Neuronal stem cell (in vitro differentiated cells): Measurements from ENCODE around the gene GRID2IP.

Experiments used
- DNase-seq: peaks from one replicate; pipeline ENCODE4 v3.0.0-alpha.2; 2013; ENCODE audit warnings: low spot score
- H2AFZ ChIP-seq: one replicate; pipeline ENCODE4 v1.6.1; 2013; ENCODE audit warnings: mild to moderate bottlenecking, low read length, inconsistent platforms
- H2AK5ac ChIP-seq: 2 replicates; pipeline ENCODE4 v1.6.1; 2013; ENCODE audit warnings: low read depth, mild to moderate bottlenecking, inconsistent platforms, low read length, moderate library complexity, mixed read lengths
- H2BK120ac ChIP-seq: 2 replicates; pipeline ENCODE4 v1.6.1; 2013; ENCODE audit warnings: low read depth, mild to moderate bottlenecking, inconsistent platforms, low read length, moderate library complexity, mixed read lengths
- H2BK12ac ChIP-seq: one replicate; pipeline ENCODE4 v1.6.1; 2013; ENCODE audit warnings: low read length, inconsistent platforms
- H2BK15ac ChIP-seq: 2 replicates; pipeline ENCODE4 v1.6.1; 2013; ENCODE audit warnings: mild to moderate bottlenecking, low read length, inconsistent platforms, mixed read lengths
- H2BK5ac ChIP-seq: one replicate; pipeline ENCODE4 v1.6.1; 2013; ENCODE audit warnings: inconsistent platforms, mild to moderate bottlenecking, low read length, moderate library complexity
- H3K14ac ChIP-seq: one replicate; pipeline ENCODE4 v1.6.1; 2013; ENCODE audit warnings: low read length, inconsistent platforms
- H3K18ac ChIP-seq: 2 replicates; pipeline ENCODE4 v1.6.1; 2013; ENCODE audit warnings: low read length, inconsistent platforms
- H3K23ac ChIP-seq: 2 replicates; pipeline ENCODE4 v1.6.1; 2013; ENCODE audit warnings: low read depth, mild to moderate bottlenecking, mixed read lengths, low read length, inconsistent platforms; ENCODE audit not compliant: poor library complexity
- H3K27ac ChIP-seq: replicated peaks from 3 replicates; pipeline ENCODE4 v1.5.1; 2013; ENCODE audit warnings: low read length, inconsistent platforms
- H3K27me3 ChIP-seq, 3 experiments: 2 replicates each; pipeline ENCODE4 v1.6.1; 2013; ENCODE audit warnings: low read length in 3 of 3, mild to moderate bottlenecking in 2 of 3, inconsistent platforms in 1 of 3, low read depth in 1 of 3, mixed read lengths in 1 of 3, moderate library complexity in 1 of 3; ENCODE audit not compliant: control insufficient read depth in 3 of 3, insufficient read depth in 3 of 3
- H3K36me3 ChIP-seq, 2 donors: replicated peaks in 1 of 2; 2 replicates each; pipeline ENCODE4 v1.6.1; 2013; ENCODE audit warnings: low read length in 2 of 2; ENCODE audit not compliant: control insufficient read depth in 2 of 2, insufficient read depth in 2 of 2
- H3K4ac ChIP-seq: 2 replicates; pipeline ENCODE4 v1.6.1; 2013; ENCODE audit warnings: inconsistent platforms, mild to moderate bottlenecking, low read length, moderate library complexity
- H3K4me1 ChIP-seq, 2 donors: 1 replicate in 1 of 2; 2 replicates in 1 of 2; pipeline ENCODE4 v1.6.1; 2013; ENCODE audit warnings: low read length in 2 of 2, low read depth in 1 of 2; ENCODE audit not compliant: control insufficient read depth in 2 of 2, insufficient read depth in 1 of 2
- H3K4me2 ChIP-seq: one replicate; pipeline ENCODE4 v1.6.1; 2013; ENCODE audit warnings: mild to moderate bottlenecking, low read length, inconsistent platforms; ENCODE audit not compliant: insufficient read depth, poor library complexity, severe bottlenecking
- H3K4me3 ChIP-seq, 2 donors: 2 replicates each; pipeline ENCODE4 v1.5.1; 2013; ENCODE audit warnings: low read length in 2 of 2, mild to moderate bottlenecking in 2 of 2, inconsistent platforms in 1 of 2, moderate library complexity in 1 of 2
- H3K79me1 ChIP-seq: one replicate; pipeline ENCODE4 v1.6.1; 2013; ENCODE audit warnings: low read depth, mild to moderate bottlenecking, inconsistent platforms, low read length, moderate library complexity
- H3K9ac ChIP-seq: one replicate; pipeline ENCODE4 v1.6.1; 2013; ENCODE audit warnings: mild to moderate bottlenecking, low read depth, low read length, inconsistent platforms; ENCODE audit not compliant: poor library complexity
- H3K9me3 ChIP-seq, 2 donors: replicated peaks in 1 of 2; 2 replicates each; pipeline versions ENCODE3 to v1.6.1; 2013; ENCODE audit warnings: low read length in 2 of 2, mild to moderate bottlenecking in 2 of 2, inconsistent platforms in 1 of 2, low read depth in 1 of 2, mixed read lengths in 1 of 2, moderate library complexity in 1 of 2; ENCODE audit not compliant: control insufficient read depth in 2 of 2, insufficient read depth in 1 of 2
- H4K8ac ChIP-seq: one replicate; pipeline ENCODE4 v1.6.1; 2013; ENCODE audit warnings: low read depth, mild to moderate bottlenecking, inconsistent platforms, low read length, moderate library complexity
- H4K91ac ChIP-seq: one replicate; pipeline ENCODE4 v1.6.1; 2013; ENCODE audit warnings: low read length, low read depth, mild to moderate bottlenecking, inconsistent platforms; ENCODE audit not compliant: poor library complexity
- WGBS, 2 donors: extraction: QIAGEN DNeasy Blood & Tissue Kit; methylation state at CpG; one replicate each; pipeline ENCODE4 v1.1.7; 2013; ENCODE audit warnings: missing lambda C conversion rate in 2 of 2, mixed read lengths in 1 of 2; ENCODE audit not compliant: insufficient read length in 2 of 2, insufficient replicate concordance in 1 of 2; ENCODE audit errors: extremely low coverage in 2 of 2; 5-methylcytosine and 5-hydroxymethylcytosine counted together

Gene GRID2IP

GRCh38 chr7:6536262-6537260, 14.7 kb downstream of the GRID2IP start:
- Histone ChIP-seq H2BK15ac (peak overlapping the region; percentile 26), H3K9ac (peak overlapping the region; percentile 50), H3K9me3 (peaks cover 0 to 4% of the 10 kb centered on the region in 2 donors), H3K36me3 (no peaks in the 10 kb centered on the region), H2AFZ (peak overlapping the region; percentile 82), H4K8ac (peak overlapping the region; percentile 82), H4K91ac (no peak overlapping the region), H3K4me3 (peak overlapping the region; percentile 40 to 63), H2BK120ac (peak overlapping the region; percentile 18), H3K27ac (no peak overlapping the region), H3K23ac (no peak overlapping the region), H3K4me2 (peak overlapping the region; percentile 86), H2BK12ac (peak overlapping the region; percentile 10), H3K79me1 (peaks cover 2% of the 10 kb centered on the region), H2AK5ac (peak overlapping the region; percentile 63), H3K4me1 (peaks cover 0 to 2% of the 10 kb centered on the region in 2 donors), H3K18ac (peak overlapping the region; percentile 76), H3K14ac (no peak overlapping the region), H3K4ac (no peak overlapping the region), H2BK5ac (no peak overlapping the region), H3K27me3 (peaks cover 2 to 53% (median 42%) of the 10 kb centered on the region in 3 experiments)
- WGBS, 2 donors, result no CpG with 5 or more reads among the region's 56 CpGs
- DNase-seq, result no peak

- no peak overlapping the region for H2AK5ac ChIP-seq
- peaks cover 13 to 66% (median 59%) of the 10 kb centered on the region in 3 experiments for H3K27me3 ChIP-seq
- H4K91ac ChIP-seq, result no peak overlapping the region
- H3K4ac ChIP-seq, result no peak overlapping the region
- H4K8ac ChIP-seq, result no peak overlapping the region
- no peak overlapping the region for H3K27ac ChIP-seq
- H3K4me3 ChIP-seq, result no peak overlapping the region
- no peak overlapping the region for H3K4me2 ChIP-seq
- H3K14ac ChIP-seq, result no peak overlapping the region
- no peak overlapping the region for H2AFZ ChIP-seq
- H2BK120ac ChIP-seq, result no peak overlapping the region
- no peak overlapping the region for H3K9ac ChIP-seq
- no peak overlapping the region for H3K23ac ChIP-seq
- DNase-seq, result no peak
- H3K36me3 ChIP-seq, result no peaks in the 10 kb centered on the region
- no CpG with 5 or more reads among the region's 12 CpGs for WGBS, 2 donors
- H3K4me1 ChIP-seq, result peaks cover 0 to 4% of the 10 kb centered on the region in 2 donors
- H2BK5ac ChIP-seq, result no peak overlapping the region
- peaks cover 0 to 3% of the 10 kb centered on the region in 2 donors for H3K9me3 ChIP-seq
- peaks cover 2% of the 10 kb centered on the region for H3K79me1 ChIP-seq
- H2BK15ac ChIP-seq, result no peak overlapping the region
- H3K18ac ChIP-seq, result no peak overlapping the region
- H2BK12ac ChIP-seq, result no peak overlapping the region
Observed at GRCh38 chr7:6533893-6534495, 17.3 kb downstream of the GRID2IP start.

GRCh38 chr7:6532516-6532915, 18.7 kb downstream of the GRID2IP start:
- Histone ChIP-seq H2BK5ac (no peak overlapping the region), H3K4me3 (no peak overlapping the region), H3K18ac (no peak overlapping the region), H3K27ac (no peak overlapping the region), H3K4ac (no peak overlapping the region), H3K9me3 (peaks cover 0 to 3% of the 10 kb centered on the region in 2 donors), H3K27me3 (peaks cover 13 to 80% (median 71%) of the 10 kb centered on the region in 3 experiments), H3K4me2 (no peak overlapping the region), H4K8ac (no peak overlapping the region), H3K4me1 (peaks cover 0 to 4% of the 10 kb centered on the region in 2 donors), H2BK12ac (no peak overlapping the region), H2BK120ac (no peak overlapping the region), H2AFZ (no peak overlapping the region), H3K36me3 (no peaks in the 10 kb centered on the region), H4K91ac (no peak overlapping the region), H3K9ac (peak overlapping the region; percentile 50), H2BK15ac (peak overlapping the region; percentile 67), H2AK5ac (peak overlapping the region; percentile 23), H3K14ac (no peak overlapping the region), H3K23ac (peak overlapping the region; percentile 80), H3K79me1 (peaks cover 2% of the 10 kb centered on the region)
- whole genome bisulfite sequencing, 2 donors, result no CpG with 5 or more reads among the region's 7 CpGs
- no peak for DNase-seq
